Naive thymus-derived CD8-positive, alpha-beta T cell (primary cell): ENCODE data around the gene LAMTOR5. TPM values are rescaled to one million over a fixed set of nuclear protein-coding genes. Genes with fewer than 3 reads are reported as not detected.
A peak's percentile ranks its signal among the peaks of the same experiment; 100 is the strongest.

Source experiments
- ATAC-seq, 2 donors: fragments of 150-1000 bp; cut with Tn5 transposase in 1 of 2; sonication (Bioruptor Pico), chemical (Tn5 transposase) in 1 of 2; 1 replicate in 1 of 2; 2 replicates in 1 of 2; pipeline ENCODE4 v1.10.0; 2021; ENCODE audit warnings: mild to moderate bottlenecking in 2 of 2, moderate library complexity in 2 of 2
- POLR2A ChIA-PET: fragments of 350-600 bp; sonication (Branson Sonifier 250); formaldehyde crosslinking; loops from one replicate; lab custom pipeline; 2021; ENCODE audit warnings: antibody characterized with exemption; lab: Charles Lee
- DNase-seq, 10 donors: peaks; one replicate each; pipeline versions ENCODE4 v3.0.0 to v3.0.0-alpha.2; 2020 to 2022
- H3K27ac Mint-ChIP-seq, 10 donors: one replicate each; pipeline ENCODE4 v1.8.0; 2020 to 2022; ENCODE audit warnings: mild to moderate bottlenecking in 10 of 10, mixed read lengths in 10 of 10, moderate library complexity in 4 of 10, inconsistent platforms in 1 of 10
- H3K27me3 Mint-ChIP-seq, 5 donors: one replicate each; pipeline ENCODE4 v1.8.0; 2021 to 2022; ENCODE audit warnings: mixed read lengths in 5 of 5
- H3K36me3 Mint-ChIP-seq, 3 donors: one replicate each; pipeline ENCODE4 v1.8.0; 2020 to 2022; ENCODE audit warnings: mixed read lengths in 3 of 3, mild to moderate bottlenecking in 2 of 3, inconsistent platforms in 1 of 3
- H3K4me1 Mint-ChIP-seq, 4 donors: one replicate each; pipeline ENCODE4 v1.8.0; 2021 to 2022; ENCODE audit warnings: mixed read lengths in 4 of 4
- H3K4me3 Mint-ChIP-seq, 10 donors: one replicate each; pipeline ENCODE4 v1.8.0; 2020 to 2022; ENCODE audit warnings: mild to moderate bottlenecking in 10 of 10, mixed read lengths in 10 of 10, moderate library complexity in 6 of 10, inconsistent platforms in 1 of 10
- H3K9me3 Mint-ChIP-seq, 9 donors: one replicate each; pipeline ENCODE4 v1.8.0; 2020 to 2022; ENCODE audit warnings: mixed read lengths in 9 of 9, mild to moderate bottlenecking in 3 of 9, inconsistent platforms in 1 of 9, moderate library complexity in 1 of 9
- polyA plus RNA-seq, 3 donors: library from polyadenylated mRNA; unstranded; fragments of 300-500 nt; fragmentation: Illumina TruSeq; gene quantifications; one replicate each; pipeline ENCODE4 v1.2.3, GENCODE V29; 2021
- total RNA-seq, 8 experiments: library from RNA in 2 of 8; stranded (reverse) in 2 of 8; gene quantifications; one replicate each; pipeline ENCODE4 v1.2.3 and lab custom pipeline; 2021 to 2026

The LAMTOR5 gene
- total and polyA plus RNA-seq, 5 experiments from 2014 or later = 72.0 to 262 (median 192) TPM

- no peaks in the 10 kb centered on the region for H3K27me3 Mint-ChIP-seq
- peak in 1 of 10 donors; percentile 17 for DNase-seq
- ATAC-seq = no peak
- peak overlapping the region in 9 of 10 donors; percentile 20 to 76 (median 68) for H3K4me3 Mint-ChIP-seq
- H3K9me3 Mint-ChIP-seq = no peaks in the 10 kb centered on the region
- H3K36me3 Mint-ChIP-seq = peaks cover 0 to 2% (median 2%) of the 10 kb centered on the region in 3 donors
- H3K27ac Mint-ChIP-seq = peak overlapping the region; percentile 16 to 90 (median 80)
- peaks cover 4 to 57% (median 19%) of the 10 kb centered on the region in 4 donors for H3K4me1 Mint-ChIP-seq
- POLR2A ChIA-PET = interaction anchor here (0.9 to 1.1 kb wide), 2 partner anchors 16 to 44 kb away, joined by 3 to 4 read pairs; no protein-coding TSS in a partner anchor
Observed at GRCh38 chr1:110383251-110383990, 24.1 kb downstream of the LAMTOR5 start.

- H3K27ac Mint-ChIP-seq = peak overlapping the region in 3 of 10 donors; percentile 0 to 50 (median 29)
- POLR2A ChIA-PET = no interaction called here
- ATAC-seq = no peak
Observed at GRCh38 chr1:110380672-110381283, 26.7 kb downstream of the LAMTOR5 start.

GRCh38 chr1:110375490-110375889 lies 32.0 kb downstream of the LAMTOR5 start:
- DNase-seq (no peak), ATAC-seq (no peak)
- Mint-ChIP-seq H3K36me3 (peaks cover 2 to 52% (median 5%) of the 10 kb centered on the region in 3 donors), H3K27ac (no peak overlapping the region), H3K9me3 (no peaks in the 10 kb centered on the region), H3K27me3 (no peaks in the 10 kb centered on the region), H3K4me3 (no peak overlapping the region), H3K4me1 (peaks cover 0 to 5% (median 1%) of the 10 kb centered on the region in 4 donors)
- POLR2A ChIA-PET = no interaction called here

More at GRCh38 chr1:110380672-110381283, 26.7 kb downstream of the LAMTOR5 start:
- Mint-ChIP-seq H3K4me3 (peak overlapping the region in 1 of 10 donors; percentile 4), H3K36me3 (peaks cover 0 to 20% (median 5%) of the 10 kb centered on the region in 3 donors), H3K27me3 (no peaks in the 10 kb centered on the region), H3K9me3 (no peaks in the 10 kb centered on the region), H3K4me1 (peaks cover 4 to 44% (median 19%) of the 10 kb centered on the region in 4 donors)
- no peak for DNase-seq

GRCh38 chr1:110370827-110371226 lies 36.7 kb downstream of the LAMTOR5 start:
- peaks cover 0 to 49% (median 6%) of the 10 kb centered on the region in 3 donors for H3K36me3 Mint-ChIP-seq
- peak overlapping the region in 1 of 10 donors; percentile 16 for H3K27ac Mint-ChIP-seq
- H3K4me1 Mint-ChIP-seq = peaks cover 0 to 9% (median under 1%) of the 10 kb centered on the region in 4 donors
- H3K9me3 Mint-ChIP-seq = no peaks in the 10 kb centered on the region
- DNase-seq (no peak), ATAC-seq (no peak)
- POLR2A ChIA-PET = no interaction called here
- H3K4me3 Mint-ChIP-seq = no peak overlapping the region
- H3K27me3 Mint-ChIP-seq = no peaks in the 10 kb centered on the region

- DNase-seq (no peak), ATAC-seq (no peak)
- POLR2A ChIA-PET = no interaction called here
- Mint-ChIP-seq H3K4me3 (no peak overlapping the region), H3K27me3 (no peaks in the 10 kb centered on the region), H3K27ac (no peak overlapping the region), H3K4me1 (peaks cover 2 to 7% (median 5%) of the 10 kb centered on the region in 4 donors), H3K9me3 (no peaks in the 10 kb centered on the region), H3K36me3 (peaks cover 0 to 52% (median 8%) of the 10 kb centered on the region in 3 donors)
Observed at GRCh38 chr1:110364221-110364620, 43.3 kb downstream of the LAMTOR5 start.

GRCh38 chr1:110361856-110362255 lies 45.6 kb downstream of the LAMTOR5 start:
- Mint-ChIP-seq H3K27ac (peak overlapping the region in 2 of 10 donors; percentile 1 to 52), H3K9me3 (no peaks in the 10 kb centered on the region), H3K4me3 (no peak overlapping the region), H3K36me3 (peaks cover 0 to 56% (median 11%) of the 10 kb centered on the region in 3 donors), H3K4me1 (peaks cover 2 to 13% (median 7%) of the 10 kb centered on the region in 4 donors), H3K27me3 (no peaks in the 10 kb centered on the region)
- POLR2A ChIA-PET = no interaction called here
- ATAC-seq (no peak), DNase-seq (no peak)

GRCh38 chr1:110360431-110360830 lies 47.1 kb downstream of the LAMTOR5 start:
- DNase-seq (no peak), ATAC-seq (no peak)
- H3K36me3 Mint-ChIP-seq = peaks cover 4 to 57% (median 15%) of the 10 kb centered on the region in 3 donors
- H3K4me3 Mint-ChIP-seq = no peak overlapping the region
- peaks cover 3 to 21% (median 13%) of the 10 kb centered on the region in 4 donors for H3K4me1 Mint-ChIP-seq
- no peaks in the 10 kb centered on the region for H3K9me3 Mint-ChIP-seq
- POLR2A ChIA-PET = no interaction called here
- no peaks in the 10 kb centered on the region for H3K27me3 Mint-ChIP-seq
- H3K27ac Mint-ChIP-seq = no peak overlapping the region

- H3K36me3 Mint-ChIP-seq = peaks cover 4 to 40% (median 15%) of the 10 kb centered on the region in 3 donors
- H3K4me3 Mint-ChIP-seq = no peak overlapping the region
- no peaks in the 10 kb centered on the region for H3K9me3 Mint-ChIP-seq
- peak overlapping the region in 2 of 10 donors; percentile 8 to 10 for H3K27ac Mint-ChIP-seq
- H3K27me3 Mint-ChIP-seq = no peaks in the 10 kb centered on the region
- ATAC-seq = no peak
- no peak for DNase-seq
- H3K4me1 Mint-ChIP-seq = peaks cover 7 to 45% (median 26%) of the 10 kb centered on the region in 4 donors
- POLR2A ChIA-PET = no interaction called here
Observed at GRCh38 chr1:110356379-110356778, 51.1 kb downstream of the LAMTOR5 start.

- Mint-ChIP-seq H3K4me3 (no peak overlapping the region), H3K36me3 (peaks cover 4 to 34% (median 10%) of the 10 kb centered on the region in 3 donors), H3K4me1 (peaks cover 10 to 50% (median 36%) of the 10 kb centered on the region in 4 donors), H3K27me3 (no peaks in the 10 kb centered on the region), H3K27ac (no peak overlapping the region), H3K9me3 (no peaks in the 10 kb centered on the region)
- POLR2A ChIA-PET = no interaction called here
- ATAC-seq = no peak
- DNase-seq = no peak
Observed at GRCh38 chr1:110355321-110355720, 52.2 kb downstream of the LAMTOR5 start.

Other genes with a start within 250 kb of the LAMTOR5 start
- 10 to 100 TPM; 11.9 to 12.7 TPM for gene KCNC4, start 197.4 kb downstream of the LAMTOR5 start, total RNA-seq
- 1 to 10 TPM in 2 of 3 donors, under 1 TPM in 1; 0.90 to 3.1 (median 1.9) TPM for gene KCNC4, start 197.4 kb downstream of the LAMTOR5 start, polyA plus RNA-seq
- gene RBM15, start 68.3 kb downstream of the LAMTOR5 start, total RNA-seq = 10 to 100 TPM; 43.1 to 44.0 TPM
- gene RBM15, start 68.3 kb downstream of the LAMTOR5 start, polyA plus RNA-seq = 10 to 100 TPM in 1 of 3 donors, 1 to 10 TPM in 2; 6.6 to 11.0 (median 8.2) TPM
- gene SLC16A4, start 16.7 kb downstream of the LAMTOR5 start, total RNA-seq = under 1 TPM; 0.55 to 0.88 TPM
- under 1 TPM; 0.15 to 0.61 (median 0.59) TPM for gene SLC16A4, start 16.7 kb downstream of the LAMTOR5 start, polyA plus RNA-seq
- not detected for gene PROK1, start 43.5 kb upstream of the LAMTOR5 start, total RNA-seq
- not detected for gene PROK1, start 43.5 kb upstream of the LAMTOR5 start, polyA plus RNA-seq
- gene KCNA10, start 111.5 kb upstream of the LAMTOR5 start, total RNA-seq = not detected
- not detected for gene KCNA10, start 111.5 kb upstream of the LAMTOR5 start, polyA plus RNA-seq
- gene KCNA2, start 198.7 kb upstream of the LAMTOR5 start, total RNA-seq = under 1 TPM; 0.22 to 0.23 TPM
- not detected for gene KCNA2, start 198.7 kb upstream of the LAMTOR5 start, polyA plus RNA-seq